ENCODE data around the gene ATP5PB.

Gene ATP5PB

GRCh38 chr1:111504097-111504496, 54.8 kb downstream of the ATP5PB start:
- no peak for DNase-seq (ENCODE audit: insufficient read length, low spot score)
- no peak for TF ChIP-seq CTCF (IDR thresholded peaks at IDR 0.05; ENCODE audit: insufficient read depth, missing control alignments)
- no peak for FAIRE-seq

GRCh38 chr1:111505641-111506119, 56.4 kb downstream of the ATP5PB start:
- DNase-seq (ENCODE audit: insufficient read length, low spot score) (no peak), FAIRE-seq (no peak)

GRCh38 chr1:111506561-111506960, 57.3 kb downstream of the ATP5PB start:
- FAIRE-seq (no peak), DNase-seq (ENCODE audit: insufficient read length, low spot score) (no peak)
- TF ChIP-seq CTCF (IDR thresholded peaks at IDR 0.05; ENCODE audit: insufficient read depth, missing control alignments), result no peak

More at GRCh38 chr1:111505641-111506119, 56.4 kb downstream of the ATP5PB start:
- TF ChIP-seq CTCF (IDR thresholded peaks at IDR 0.05; ENCODE audit: insufficient read depth, missing control alignments), result no peak

- no peak for TF ChIP-seq CTCF (IDR thresholded peaks at IDR 0.05; ENCODE audit: insufficient read depth, missing control alignments)
- DNase-seq (ENCODE audit: insufficient read length, low spot score) (no peak), FAIRE-seq (no peak)
Measured at GRCh38 chr1:111507411-111508201, 58.3 kb downstream of the ATP5PB start.

GRCh38 chr1:111509997-111510375, 60.7 kb downstream of the ATP5PB start:
- TF ChIP-seq CTCF (IDR thresholded peaks at IDR 0.05; ENCODE audit: insufficient read depth, missing control alignments), result no peak
- FAIRE-seq (no peak), DNase-seq (ENCODE audit: insufficient read length, low spot score) (no peak)

- TF ChIP-seq CTCF (IDR thresholded peaks at IDR 0.05; ENCODE audit: insufficient read depth, missing control alignments), result no peak
- FAIRE-seq (no peak), DNase-seq (ENCODE audit: insufficient read length, low spot score) (no peak)
Measured at GRCh38 chr1:111511370-111511769, 62.1 kb downstream of the ATP5PB start.
